Breast epithelium (tissue), 4 donors: ENCODE measurements around the gene CLEC12A. TPM values are rescaled to one million over a fixed set of nuclear protein-coding genes. Genes with fewer than 3 reads are reported as not detected.

Experiments
- DNase-seq, 2 donors: peaks; one replicate each; pipeline ENCODE4 v3.0.0-alpha.2; 2019; ENCODE audit warnings: low spot score in 2 of 2
- H3K27ac ChIP-seq, 2 donors: fragments of 200-600 bp; sonication (generic) in 1 of 2; one replicate each; pipeline ENCODE4 v1.5.1; 2016 to 2019; ENCODE audit warnings: mild to moderate bottlenecking in 1 of 2
- H3K27me3 ChIP-seq, 2 donors: fragments of 200-600 bp; sonication (generic) in 1 of 2; one replicate each; pipeline versions ENCODE4 v1.5.1 to v1.6.0; 2017 to 2019; ENCODE audit warnings: control low read depth in 1 of 2, mild to moderate bottlenecking in 1 of 2
- H3K36me3 ChIP-seq: fragments of 200-600 bp; one replicate; pipeline ENCODE4 v1.5.1; 2019
- H3K4me1 ChIP-seq, 2 donors: fragments of 200-600 bp; sonication (generic); one replicate each; pipeline ENCODE4 v1.5.1; 2016 to 2019; ENCODE audit warnings: control low read depth in 1 of 2
- H3K4me3 ChIP-seq, 3 donors: fragments of 200-600 bp; sonication (generic); 1 replicate in 2 of 3; 2 replicates in 1 of 3; pipeline ENCODE4 v1.5.1; 2016 to 2019; ENCODE audit warnings: mild to moderate bottlenecking in 3 of 3, moderate library complexity in 2 of 3
- H3K9me3 ChIP-seq, 2 donors: fragments of 200-600 bp; sonication (generic) in 1 of 2; one replicate each; pipeline ENCODE4 v1.5.1; 2016 to 2019; ENCODE audit warnings: control low read depth in 1 of 2
- POLR2A ChIP-seq: fragments of 450-650 bp; IDR thresholded peaks from one replicate; pipeline ENCODE4 v1.6.1; 2016; ENCODE audit warnings: antibody characterized with exemption, mild to moderate bottlenecking, moderate library complexity
- POLR2AphosphoS5 ChIP-seq, 3 donors: sonication (generic); formaldehyde crosslinking; IDR thresholded peaks; one replicate each; pipeline ENCODE4 v1.6.1; 2017; ENCODE audit warnings: antibody characterized with exemption in 3 of 3
- intact Hi-C: fragments of 100-400 bp; cut with DNase I; formaldehyde crosslinking; loops from one replicate; pipeline ENCODE4 v1.15.1; 2023; ENCODE audit warnings: low total_unique reads
- total RNA-seq, 3 donors: library from RNA; depleted of rRNA; stranded (reverse); fragments of >200 nt; gene quantifications; one replicate each; pipeline ENCODE4 v1.1.0, GENCODE V29; 2016
- TF ChIP-seq, protein P1 (sequence below), 3 donors: fragments of 450-650 bp; IDR thresholded peaks; one replicate each; pipeline ENCODE4 v1.5.1; 2016 to 2017; ENCODE audit warnings: antibody characterized with exemption in 3 of 3, mild to moderate bottlenecking in 3 of 3, moderate library complexity in 3 of 3

Gene CLEC12A
- total RNA-seq, 3 donors from 2014 or later: 1.6 to 1.9 TPM; not detected in 1

DNA sequence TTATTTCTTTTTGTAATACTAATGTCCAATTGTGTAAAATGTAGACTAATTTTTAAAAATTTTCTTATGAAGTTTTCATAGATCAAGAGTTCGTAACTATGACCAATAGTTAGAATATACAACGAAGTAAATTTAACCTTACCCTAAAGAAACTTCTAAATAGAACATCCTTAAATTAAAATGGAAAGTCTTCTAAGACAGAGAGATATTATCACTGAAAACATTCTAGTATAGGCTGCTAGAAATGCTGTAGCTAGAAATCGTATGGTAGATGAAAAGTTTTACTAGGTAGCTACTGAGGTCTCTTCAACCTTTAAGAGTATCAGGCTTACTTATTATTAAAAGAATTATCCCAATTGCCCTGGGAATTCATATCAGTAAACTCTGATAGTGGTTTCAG is 40.0 kb upstream of the CLEC12A start:
- H3K27me3 ChIP-seq: no peaks in the 10 kb centered on the region
- no peak overlapping the region for H3K4me3 ChIP-seq
- no peaks in the 10 kb centered on the region for H3K9me3 ChIP-seq
- no peaks in the 10 kb centered on the region for H3K4me1 ChIP-seq
- H3K36me3 ChIP-seq: no peaks in the 10 kb centered on the region
- intact Hi-C loops: no loop called here
- DNase-seq: no peak
- TF ChIP-seq POLR2A (no peak), POLR2AphosphoS5 (IDR thresholded peaks at IDR 0.05) (no peak)
- TF ChIP-seq, protein P1, sequence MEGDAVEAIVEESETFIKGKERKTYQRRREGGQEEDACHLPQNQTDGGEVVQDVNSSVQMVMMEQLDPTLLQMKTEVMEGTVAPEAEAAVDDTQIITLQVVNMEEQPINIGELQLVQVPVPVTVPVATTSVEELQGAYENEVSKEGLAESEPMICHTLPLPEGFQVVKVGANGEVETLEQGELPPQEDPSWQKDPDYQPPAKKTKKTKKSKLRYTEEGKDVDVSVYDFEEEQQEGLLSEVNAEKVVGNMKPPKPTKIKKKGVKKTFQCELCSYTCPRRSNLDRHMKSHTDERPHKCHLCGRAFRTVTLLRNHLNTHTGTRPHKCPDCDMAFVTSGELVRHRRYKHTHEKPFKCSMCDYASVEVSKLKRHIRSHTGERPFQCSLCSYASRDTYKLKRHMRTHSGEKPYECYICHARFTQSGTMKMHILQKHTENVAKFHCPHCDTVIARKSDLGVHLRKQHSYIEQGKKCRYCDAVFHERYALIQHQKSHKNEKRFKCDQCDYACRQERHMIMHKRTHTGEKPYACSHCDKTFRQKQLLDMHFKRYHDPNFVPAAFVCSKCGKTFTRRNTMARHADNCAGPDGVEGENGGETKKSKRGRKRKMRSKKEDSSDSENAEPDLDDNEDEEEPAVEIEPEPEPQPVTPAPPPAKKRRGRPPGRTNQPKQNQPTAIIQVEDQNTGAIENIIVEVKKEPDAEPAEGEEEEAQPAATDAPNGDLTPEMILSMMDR (IDR thresholded peaks at IDR 0.05): no peak
- no peak overlapping the region for H3K27ac ChIP-seq

DNA sequence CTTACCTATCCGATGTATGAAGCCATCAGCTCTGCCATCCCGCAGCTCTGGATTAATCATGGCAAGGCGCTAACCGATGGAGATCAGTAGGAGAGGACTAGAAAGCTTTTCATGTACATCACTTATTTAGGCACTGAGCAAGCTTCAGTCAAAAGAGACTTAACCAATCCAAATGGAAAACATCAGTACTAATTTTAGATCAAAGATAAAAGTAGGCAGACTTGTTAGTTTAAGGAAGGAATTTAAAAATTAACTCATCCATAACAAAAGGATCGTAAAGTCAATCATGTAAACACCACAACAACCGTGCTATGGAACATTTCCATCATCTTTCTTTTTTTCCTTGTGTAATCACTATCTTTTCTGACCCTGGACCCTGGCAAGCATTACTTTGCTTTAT is 38.9 kb upstream of the CLEC12A start, which contains the start of gene CLEC2A:
Gene CLEC2A, minus strand, starts transcription at position 101 of the 400 bp plus-strand sequence. Its CDS starts 41 bp downstream, at position 60.
- intact Hi-C loops: no loop called here
- Histone ChIP-seq H3K36me3 (no peaks in the 10 kb centered on the region), H3K4me3 (no peak within 1 kb of the TSS), H3K4me1 (no peaks in the 10 kb centered on the region), H3K27ac (no peak within 1 kb of the TSS), H3K9me3 (no peaks in the 10 kb centered on the region), H3K27me3 (no peaks in the 10 kb centered on the region)
- DNase-seq: no peak
- TF ChIP-seq, protein P1 (IDR thresholded peaks at IDR 0.05): no peak

- Histone ChIP-seq H3K4me3 (no peak overlapping the region), H3K27me3 (no peaks in the 10 kb centered on the region), H3K4me1 (no peaks in the 10 kb centered on the region), H3K36me3 (no peaks in the 10 kb centered on the region), H3K9me3 (no peaks in the 10 kb centered on the region), H3K27ac (no peak overlapping the region)
- intact Hi-C loops: no loop called here
- TF ChIP-seq, protein P1 (IDR thresholded peaks at IDR 0.05): no peak
- TF ChIP-seq POLR2A (no peak), POLR2AphosphoS5 (IDR thresholded peaks at IDR 0.05) (no peak)
- no peak for DNase-seq
Measured at GRCh38 chr12:9933958-9934357, 37.3 kb upstream of the CLEC12A start.

DNA sequence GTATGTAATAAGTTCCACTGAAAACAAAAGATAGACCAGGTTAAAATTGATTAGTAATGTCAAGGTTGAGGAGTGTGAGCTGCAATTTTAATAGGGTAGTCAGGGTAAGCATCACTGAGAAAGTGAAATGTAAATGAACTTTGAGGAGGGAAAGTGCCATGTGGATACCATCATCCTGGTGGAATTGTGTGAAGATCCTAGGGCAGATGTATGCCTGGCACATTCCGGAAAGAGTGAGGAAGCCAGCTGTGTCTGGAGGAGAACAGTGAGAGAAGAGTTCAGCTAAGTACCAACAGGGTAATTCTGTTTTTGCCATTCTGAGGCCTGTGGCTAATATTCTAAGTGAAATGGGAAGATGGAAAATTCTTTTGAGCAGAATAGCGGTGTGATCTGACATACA is 36.2 kb upstream of the CLEC12A start:
- no peak for DNase-seq
- intact Hi-C loops: no loop called here
- TF ChIP-seq POLR2AphosphoS5 (IDR thresholded peaks at IDR 0.05): no peak
- TF ChIP-seq, protein P1 (IDR thresholded peaks at IDR 0.05): no peak
- no peak for TF ChIP-seq POLR2A
- Histone ChIP-seq H3K36me3 (no peaks in the 10 kb centered on the region), H3K9me3 (no peaks in the 10 kb centered on the region), H3K27me3 (no peaks in the 10 kb centered on the region), H3K4me3 (no peak overlapping the region), H3K27ac (no peak overlapping the region), H3K4me1 (no peaks in the 10 kb centered on the region)

GRCh38 chr12:9936591-9936990 is 34.6 kb upstream of the CLEC12A start:
- Histone ChIP-seq H3K27me3 (no peaks in the 10 kb centered on the region), H3K36me3 (no peaks in the 10 kb centered on the region), H3K27ac (no peak overlapping the region), H3K9me3 (no peaks in the 10 kb centered on the region), H3K4me1 (no peaks in the 10 kb centered on the region), H3K4me3 (no peak overlapping the region)
- intact Hi-C loops: no loop called here
- DNase-seq: no peak
- TF ChIP-seq, protein P1 (IDR thresholded peaks at IDR 0.05): no peak
- TF ChIP-seq POLR2AphosphoS5 (IDR thresholded peaks at IDR 0.05): no peak
- no peak for TF ChIP-seq POLR2A
